Glutamatergic neuron (in vitro differentiated cells): ENCODE data around the gene EHD4. TPM values are rescaled to one million over a fixed set of nuclear protein-coding genes. Genes with fewer than 3 reads are reported as not detected.

ENCODE experiments used
- DNase-seq: peaks from one replicate; pipeline ENCODE4 v3.0.0; 2022
- H3K27ac Mint-ChIP-seq: one replicate; pipeline ENCODE4 v1.8.0; 2020; ENCODE audit warnings: mild to moderate bottlenecking, mixed read lengths, inconsistent platforms; ENCODE audit not compliant: unreplicated experiment
- H3K27me3 Mint-ChIP-seq: one replicate; pipeline ENCODE4 v1.8.0; 2020; ENCODE audit warnings: mild to moderate bottlenecking, moderate library complexity, mixed read lengths, inconsistent platforms; ENCODE audit not compliant: unreplicated experiment
- H3K36me3 Mint-ChIP-seq: one replicate; pipeline ENCODE4 v1.8.0; 2020; ENCODE audit warnings: mild to moderate bottlenecking, mixed read lengths, inconsistent platforms; ENCODE audit not compliant: unreplicated experiment
- H3K4me1 Mint-ChIP-seq: one replicate; pipeline ENCODE4 v1.8.0; 2020; ENCODE audit warnings: mild to moderate bottlenecking, low read depth, mixed read lengths, inconsistent platforms; ENCODE audit not compliant: unreplicated experiment
- H3K4me3 Mint-ChIP-seq: one replicate; pipeline ENCODE4 v1.8.0; 2020; ENCODE audit warnings: mild to moderate bottlenecking, mixed read lengths, inconsistent platforms; ENCODE audit not compliant: unreplicated experiment
- H3K9me3 Mint-ChIP-seq: one replicate; pipeline ENCODE4 v1.8.0; 2020; ENCODE audit warnings: mild to moderate bottlenecking, moderate library complexity, mixed read lengths, inconsistent platforms; ENCODE audit not compliant: unreplicated experiment
- CTCF ChIP-seq: fragments of 200-600 bp; sonication (generic); IDR thresholded peaks from one replicate; pipeline ENCODE4 v1.5.0; 2021; ENCODE audit not compliant: partially characterized antibody, unreplicated experiment
- total RNA-seq: library from RNA; stranded (reverse); fragmentation: NEBNext Ultra II Directional; extraction: Animal tissue kit (Norgen Biotek cat#: 25700); gene quantifications from one replicate; pipeline ENCODE4 v1.2.1, GENCODE V29; 2021; ENCODE audit not compliant: unreplicated experiment

Gene EHD4
- total RNA-seq, 1 donor from 2014 or later: 4.0 TPM

DNA sequence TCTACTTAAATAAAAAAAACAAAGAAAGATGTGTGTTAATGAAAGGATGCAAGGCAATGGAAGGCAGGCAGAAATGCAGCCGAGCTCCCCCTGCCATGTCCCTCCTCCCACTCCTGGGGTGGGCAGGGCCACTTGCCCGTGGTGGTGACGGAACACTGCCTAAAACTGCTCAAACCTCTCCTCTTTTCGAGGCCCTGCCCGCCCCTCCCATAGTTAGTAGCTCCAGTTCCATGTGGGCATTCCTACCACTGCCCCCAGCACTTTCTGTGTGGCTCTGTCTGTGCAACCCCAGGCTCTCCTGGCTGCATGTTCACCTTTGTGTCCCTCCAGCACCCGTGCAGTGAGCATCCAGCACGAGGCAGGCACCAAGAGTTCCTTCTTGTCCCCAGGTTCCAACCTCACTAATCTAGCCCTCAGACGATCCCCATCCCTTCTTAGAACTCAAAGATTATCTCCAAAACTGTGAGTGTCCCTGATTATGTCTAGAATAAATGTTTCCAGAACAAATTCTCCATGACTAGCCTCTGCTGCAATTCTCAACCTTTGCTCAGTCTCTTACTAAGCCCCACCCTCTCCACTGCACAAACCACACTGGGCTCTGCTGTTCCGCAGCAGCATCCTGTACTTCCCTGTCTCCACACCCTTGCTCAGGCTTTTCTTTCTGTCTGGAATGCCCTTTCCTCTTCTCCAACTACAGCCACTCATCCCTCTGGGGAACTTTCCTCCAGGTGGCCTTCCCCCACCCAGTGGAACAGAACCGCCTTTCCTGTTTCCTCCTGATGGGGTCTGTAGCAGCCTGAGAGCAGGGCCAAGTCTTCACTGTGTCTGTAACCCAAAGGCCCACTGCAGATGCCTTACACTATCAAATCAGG lies 45.9 kb downstream of the EHD4 start:
- Mint-ChIP-seq H3K27me3 (no peaks in the 10 kb centered on the region), H3K9me3 (no peaks in the 10 kb centered on the region), H3K36me3 (no peaks in the 10 kb centered on the region), H3K27ac (no peak overlapping the region), H3K4me3 (no peak overlapping the region), H3K4me1 (peaks cover 10% of the 10 kb centered on the region)
- DNase-seq: no peak
- no peak for TF ChIP-seq CTCF

GRCh38 chr15:41925086-41925608 lies 47.2 kb downstream of the EHD4 start:
- no peaks in the 10 kb centered on the region for H3K36me3 Mint-ChIP-seq
- no peak overlapping the region for H3K27ac Mint-ChIP-seq
- peaks cover 22% of the 10 kb centered on the region for H3K4me1 Mint-ChIP-seq
- no peak for TF ChIP-seq CTCF
- peaks cover 2% of the 10 kb centered on the region for H3K27me3 Mint-ChIP-seq
- H3K9me3 Mint-ChIP-seq: no peaks in the 10 kb centered on the region
- no peak for DNase-seq
- no peak overlapping the region for H3K4me3 Mint-ChIP-seq

- H3K4me3 Mint-ChIP-seq: no peak overlapping the region
- no peaks in the 10 kb centered on the region for H3K9me3 Mint-ChIP-seq
- no peaks in the 10 kb centered on the region for H3K36me3 Mint-ChIP-seq
- no peak for TF ChIP-seq CTCF
- H3K27me3 Mint-ChIP-seq: peaks cover 3% of the 10 kb centered on the region
- H3K4me1 Mint-ChIP-seq: peaks cover 25% of the 10 kb centered on the region
- no peak overlapping the region for H3K27ac Mint-ChIP-seq
- DNase-seq: no peak
Measured at GRCh38 chr15:41923401-41923997, 48.9 kb downstream of the EHD4 start.

- Mint-ChIP-seq H3K27ac (no peak overlapping the region), H3K9me3 (no peaks in the 10 kb centered on the region), H3K27me3 (peaks cover 7% of the 10 kb centered on the region), H3K4me3 (no peak overlapping the region), H3K36me3 (no peaks in the 10 kb centered on the region), H3K4me1 (peaks cover 25% of the 10 kb centered on the region)
- no peak for DNase-seq
- no peak for TF ChIP-seq CTCF
Measured at GRCh38 chr15:41922353-41922752, 50.0 kb downstream of the EHD4 start.

- H3K27me3 Mint-ChIP-seq: peaks cover 7% of the 10 kb centered on the region
- peaks cover 23% of the 10 kb centered on the region for H3K4me1 Mint-ChIP-seq
- H3K4me3 Mint-ChIP-seq: no peak overlapping the region
- H3K27ac Mint-ChIP-seq: no peak overlapping the region
- no peak for TF ChIP-seq CTCF
- H3K9me3 Mint-ChIP-seq: no peaks in the 10 kb centered on the region
- DNase-seq: no peak
- H3K36me3 Mint-ChIP-seq: no peaks in the 10 kb centered on the region
Measured at GRCh38 chr15:41921639-41922038, 50.7 kb downstream of the EHD4 start.
